GM23338 (cell line): Measurements from ENCODE around the gene KDM4F. TPM values are rescaled to one million over a fixed set of nuclear protein-coding genes. Genes with fewer than 3 reads are reported as not detected.

Experiments
- ATAC-seq: fragments of 200-7000 bp; cut with Tn5 transposase; 3 replicates; pipeline ENCODE4 v1.9.1; 2020
- DNase-seq: peaks from one replicate; pipeline ENCODE4 v3.0.0-alpha.2; 2015; ENCODE audit warnings: low spot score
- H2AFZ ChIP-seq: fragments of 200-600 bp; sonication (generic); 2 replicates; pipeline ENCODE4 v1.8.0; 2016; ENCODE audit warnings: antibody characterized with exemption, mild to moderate bottlenecking, moderate library complexity
- H3F3A ChIP-seq: fragments of 200-600 bp; sonication (generic); replicated peaks from 2 replicates; pipeline ENCODE4 v1.8.0; 2017; ENCODE audit warnings: antibody characterized with exemption, mixed run types, low read depth
- H3K27ac ChIP-seq: fragments of 200-600 bp; sonication (generic); 2 replicates; pipeline ENCODE4 v1.6.1; 2016; ENCODE audit warnings: low read depth
- H3K27me3 ChIP-seq: fragments of 200-600 bp; sonication (generic); 2 replicates; pipeline ENCODE4 v1.8.0; 2016; ENCODE audit warnings: mild to moderate bottlenecking, mixed run types, moderate library complexity; ENCODE audit not compliant: insufficient read depth
- H3K36me3 ChIP-seq: fragments of 200-600 bp; sonication (generic); 2 replicates; pipeline ENCODE4 v1.8.0; 2016; ENCODE audit warnings: mild to moderate bottlenecking; ENCODE audit not compliant: insufficient read depth
- H3K4me1 ChIP-seq: fragments of 200-600 bp; sonication (generic); 2 replicates; pipeline ENCODE4 v1.8.0; 2016; ENCODE audit warnings: mild to moderate bottlenecking, moderate library complexity; ENCODE audit not compliant: insufficient read depth
- H3K4me2 ChIP-seq: fragments of 200-600 bp; sonication (generic); 2 replicates; pipeline ENCODE4 v1.7.1; 2017; ENCODE audit warnings: mixed run types
- H3K4me3 ChIP-seq: fragments of 200-600 bp; sonication (generic); 2 replicates; pipeline ENCODE4 v1.6.1; 2016; ENCODE audit warnings: mixed run types
- H3K79me2 ChIP-seq: fragments of 200-600 bp; sonication (generic); replicated peaks from 2 replicates; pipeline ENCODE4 v1.8.0; 2017; ENCODE audit warnings: mild to moderate bottlenecking; ENCODE audit not compliant: insufficient read depth
- H3K9me2 ChIP-seq: fragments of 200-600 bp; sonication (generic); 2 replicates; pipeline ENCODE4 v1.8.0; 2017; ENCODE audit not compliant: insufficient read depth
- H4K20me1 ChIP-seq: fragments of 200-600 bp; sonication (generic); replicated peaks from 2 replicates; pipeline ENCODE4 v1.8.0; 2017; ENCODE audit warnings: mild to moderate bottlenecking; ENCODE audit not compliant: insufficient read depth
- H3K27ac Mint-ChIP-seq: 2 replicates; pipeline ENCODE4 v1.8.0; 2020; ENCODE audit warnings: inconsistent platforms, mild to moderate bottlenecking, moderate library complexity, mixed read lengths
- H3K27me3 Mint-ChIP-seq: 3 replicates; pipeline ENCODE4 v1.8.0; 2022; ENCODE audit warnings: low read depth, mild to moderate bottlenecking, moderate library complexity, mixed read lengths, inconsistent platforms; ENCODE audit not compliant: insufficient read depth, poor library complexity
- H3K36me3 Mint-ChIP-seq: 3 replicates; pipeline ENCODE4 v1.8.0; 2021; ENCODE audit warnings: low read depth, mild to moderate bottlenecking, inconsistent platforms, moderate library complexity, mixed read lengths
- H3K4me1 Mint-ChIP-seq: 3 replicates; pipeline ENCODE4 v1.8.0; 2020; ENCODE audit warnings: mild to moderate bottlenecking, inconsistent platforms, mixed read lengths
- H3K4me3 Mint-ChIP-seq: 3 replicates; pipeline ENCODE4 v1.8.0; 2021; ENCODE audit warnings: moderate library complexity, mild to moderate bottlenecking, inconsistent platforms, mixed read lengths
- H3K9me3 Mint-ChIP-seq: 3 replicates; pipeline ENCODE4 v1.8.0; 2020; ENCODE audit warnings: moderate library complexity, mild to moderate bottlenecking, inconsistent platforms, mixed read lengths
- CREB1 ChIP-seq: fragments of 250-450 bp; sonication (Bioruptor Pico); IDR thresholded peaks from 2 replicates; pipeline ENCODE4 v1.5.0; 2020; ENCODE audit warnings: low read depth, mild to moderate bottlenecking, moderate library complexity
- EZH2 ChIP-seq: fragments of 200-600 bp; sonication (generic); IDR thresholded peaks from one replicate; pipeline ENCODE4 v1.8.0; 2017; ENCODE audit warnings: antibody characterized with exemption, mild to moderate bottlenecking, low read depth; ENCODE audit not compliant: unreplicated experiment
- EZH2phosphoT487 ChIP-seq: fragments of 200-600 bp; sonication (generic); IDR thresholded peaks from one replicate; pipeline ENCODE4 v1.8.1; 2018; ENCODE audit warnings: antibody characterized with exemption; ENCODE audit not compliant: unreplicated experiment
- JUNB ChIP-seq: IDR thresholded peaks from one replicate; pipeline ENCODE4 v1.6.1; 2016; ENCODE audit warnings: antibody characterized with exemption; ENCODE audit not compliant: unreplicated experiment
- NANOG ChIP-seq: IDR thresholded peaks from 2 replicates; pipeline ENCODE4 v1.6.1; 2016; ENCODE audit warnings: antibody characterized with exemption, borderline replicate concordance
- POLR2AphosphoS5 ChIP-seq: IDR thresholded peaks from 2 replicates; pipeline ENCODE4 v1.6.1; 2016; ENCODE audit warnings: antibody characterized with exemption, low read depth
- STAT1 ChIP-seq: IDR thresholded peaks from one replicate; pipeline ENCODE4 v1.6.1; 2016; ENCODE audit warnings: antibody characterized with exemption; ENCODE audit not compliant: unreplicated experiment
- ZNF114 ChIP-seq: fragments of 250-450 bp; sonication (Bioruptor Pico); IDR thresholded peaks from 2 replicates; pipeline ENCODE4 v1.5.0; 2020; ENCODE audit warnings: mild to moderate bottlenecking, moderate library complexity
- ZNF331 ChIP-seq: fragments of 250-450 bp; sonication (Bioruptor Pico); IDR thresholded peaks from 2 replicates; pipeline ENCODE4 v1.5.0; 2020; ENCODE audit warnings: low read depth, mild to moderate bottlenecking, moderate library complexity
- polyA plus RNA-seq: library from polyadenylated mRNA; unstranded; fragments of >200 nt; fragmentation: Nextera tagmentation; extraction: Ambion mirVana; gene quantifications from 2 replicates; pipeline ENCODE4 v1.2.1, GENCODE V29; 2016
- total RNA-seq: library from RNA; depleted of rRNA; stranded (reverse); fragments of >200 nt; shearing (Covaris generic); gene quantifications from 2 replicates; pipeline ENCODE4 v1.2.3, GENCODE V29; 2014
- TF ChIP-seq, protein P1 (sequence below): fragments of 250-450 bp; sonication (Bioruptor Pico); IDR thresholded peaks from 2 replicates; pipeline ENCODE4 v1.5.0; 2020; ENCODE audit warnings: mild to moderate bottlenecking, moderate library complexity
- TF ChIP-seq, protein P2 (sequence below): IDR thresholded peaks from one replicate; pipeline ENCODE4 v1.6.1; 2018; ENCODE audit warnings: antibody characterized with exemption; ENCODE audit not compliant: unreplicated experiment
- TF ChIP-seq, protein P3 (sequence below): IDR thresholded peaks from 2 replicates; pipeline ENCODE4 v1.6.1; 2016; ENCODE audit warnings: antibody characterized with exemption
- TF ChIP-seq, protein P4 (sequence below), 2 experiments: fragments of 200-600 bp in 1 of 2; sonication (generic) in 1 of 2; conservative IDR thresholded peaks; 2 replicates each; pipeline versions ENCODE4 v1.5.1 to v1.6.1; 2016 to 2017; ENCODE audit warnings: antibody characterized with exemption in 2 of 2, low read depth in 2 of 2, mild to moderate bottlenecking in 2 of 2, moderate library complexity in 1 of 2

KDM4F gene
- total and polyA plus RNA-seq, 2 experiments from 2014 or later, result not detected

DNA sequence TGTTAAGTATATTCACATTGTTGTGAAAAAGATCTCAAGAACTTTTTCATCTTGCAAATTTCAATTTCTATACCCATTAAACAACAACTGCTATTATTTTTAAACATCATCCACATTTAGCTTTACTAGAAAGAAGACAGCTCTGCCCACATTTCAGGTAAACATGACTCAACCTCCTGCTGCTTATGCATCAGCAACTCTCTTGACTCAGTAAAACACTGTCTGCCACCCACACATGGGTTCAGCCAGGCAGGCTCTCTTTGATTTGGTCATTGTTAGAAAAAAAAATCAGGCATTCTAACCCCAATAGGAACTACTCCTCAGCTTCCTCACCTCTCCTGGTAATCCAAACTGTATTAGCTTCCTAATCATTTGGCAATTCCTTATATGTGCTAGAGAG lies 35.3 kb downstream of the KDM4F start:
- Mint-ChIP-seq H3K36me3 (no peaks in the 10 kb centered on the region), H3K4me3 (no peak overlapping the region), H3K27me3 (no peaks in the 10 kb centered on the region), H3K9me3 (no peaks in the 10 kb centered on the region), H3K27ac (no peak overlapping the region), H3K4me1 (peaks cover 14% of the 10 kb centered on the region; the same call in 2 of the 3 replicates)
- Histone ChIP-seq H3K4me3 (no peak overlapping the region), H2AFZ (no peak overlapping the region), H3K4me1 (peaks cover 18% of the 10 kb centered on the region), H3K9me2 (no peaks in the 10 kb centered on the region), H3F3A (peaks cover 4% of the 10 kb centered on the region; the same call in 1 of the 2 replicates), H3K79me2 (no peaks in the 10 kb centered on the region), H3K36me3 (no peaks in the 10 kb centered on the region), H3K27me3 (peaks cover 13% of the 10 kb centered on the region), H4K20me1 (no peaks in the 10 kb centered on the region), H3K4me2 (no peak overlapping the region), H3K27ac (no peak overlapping the region)
- DNase-seq, result no peak
- no peak for TF ChIP-seq EZH2
- no peak for TF ChIP-seq CREB1
- no peak for TF ChIP-seq POLR2AphosphoS5
- TF ChIP-seq, protein P1, sequence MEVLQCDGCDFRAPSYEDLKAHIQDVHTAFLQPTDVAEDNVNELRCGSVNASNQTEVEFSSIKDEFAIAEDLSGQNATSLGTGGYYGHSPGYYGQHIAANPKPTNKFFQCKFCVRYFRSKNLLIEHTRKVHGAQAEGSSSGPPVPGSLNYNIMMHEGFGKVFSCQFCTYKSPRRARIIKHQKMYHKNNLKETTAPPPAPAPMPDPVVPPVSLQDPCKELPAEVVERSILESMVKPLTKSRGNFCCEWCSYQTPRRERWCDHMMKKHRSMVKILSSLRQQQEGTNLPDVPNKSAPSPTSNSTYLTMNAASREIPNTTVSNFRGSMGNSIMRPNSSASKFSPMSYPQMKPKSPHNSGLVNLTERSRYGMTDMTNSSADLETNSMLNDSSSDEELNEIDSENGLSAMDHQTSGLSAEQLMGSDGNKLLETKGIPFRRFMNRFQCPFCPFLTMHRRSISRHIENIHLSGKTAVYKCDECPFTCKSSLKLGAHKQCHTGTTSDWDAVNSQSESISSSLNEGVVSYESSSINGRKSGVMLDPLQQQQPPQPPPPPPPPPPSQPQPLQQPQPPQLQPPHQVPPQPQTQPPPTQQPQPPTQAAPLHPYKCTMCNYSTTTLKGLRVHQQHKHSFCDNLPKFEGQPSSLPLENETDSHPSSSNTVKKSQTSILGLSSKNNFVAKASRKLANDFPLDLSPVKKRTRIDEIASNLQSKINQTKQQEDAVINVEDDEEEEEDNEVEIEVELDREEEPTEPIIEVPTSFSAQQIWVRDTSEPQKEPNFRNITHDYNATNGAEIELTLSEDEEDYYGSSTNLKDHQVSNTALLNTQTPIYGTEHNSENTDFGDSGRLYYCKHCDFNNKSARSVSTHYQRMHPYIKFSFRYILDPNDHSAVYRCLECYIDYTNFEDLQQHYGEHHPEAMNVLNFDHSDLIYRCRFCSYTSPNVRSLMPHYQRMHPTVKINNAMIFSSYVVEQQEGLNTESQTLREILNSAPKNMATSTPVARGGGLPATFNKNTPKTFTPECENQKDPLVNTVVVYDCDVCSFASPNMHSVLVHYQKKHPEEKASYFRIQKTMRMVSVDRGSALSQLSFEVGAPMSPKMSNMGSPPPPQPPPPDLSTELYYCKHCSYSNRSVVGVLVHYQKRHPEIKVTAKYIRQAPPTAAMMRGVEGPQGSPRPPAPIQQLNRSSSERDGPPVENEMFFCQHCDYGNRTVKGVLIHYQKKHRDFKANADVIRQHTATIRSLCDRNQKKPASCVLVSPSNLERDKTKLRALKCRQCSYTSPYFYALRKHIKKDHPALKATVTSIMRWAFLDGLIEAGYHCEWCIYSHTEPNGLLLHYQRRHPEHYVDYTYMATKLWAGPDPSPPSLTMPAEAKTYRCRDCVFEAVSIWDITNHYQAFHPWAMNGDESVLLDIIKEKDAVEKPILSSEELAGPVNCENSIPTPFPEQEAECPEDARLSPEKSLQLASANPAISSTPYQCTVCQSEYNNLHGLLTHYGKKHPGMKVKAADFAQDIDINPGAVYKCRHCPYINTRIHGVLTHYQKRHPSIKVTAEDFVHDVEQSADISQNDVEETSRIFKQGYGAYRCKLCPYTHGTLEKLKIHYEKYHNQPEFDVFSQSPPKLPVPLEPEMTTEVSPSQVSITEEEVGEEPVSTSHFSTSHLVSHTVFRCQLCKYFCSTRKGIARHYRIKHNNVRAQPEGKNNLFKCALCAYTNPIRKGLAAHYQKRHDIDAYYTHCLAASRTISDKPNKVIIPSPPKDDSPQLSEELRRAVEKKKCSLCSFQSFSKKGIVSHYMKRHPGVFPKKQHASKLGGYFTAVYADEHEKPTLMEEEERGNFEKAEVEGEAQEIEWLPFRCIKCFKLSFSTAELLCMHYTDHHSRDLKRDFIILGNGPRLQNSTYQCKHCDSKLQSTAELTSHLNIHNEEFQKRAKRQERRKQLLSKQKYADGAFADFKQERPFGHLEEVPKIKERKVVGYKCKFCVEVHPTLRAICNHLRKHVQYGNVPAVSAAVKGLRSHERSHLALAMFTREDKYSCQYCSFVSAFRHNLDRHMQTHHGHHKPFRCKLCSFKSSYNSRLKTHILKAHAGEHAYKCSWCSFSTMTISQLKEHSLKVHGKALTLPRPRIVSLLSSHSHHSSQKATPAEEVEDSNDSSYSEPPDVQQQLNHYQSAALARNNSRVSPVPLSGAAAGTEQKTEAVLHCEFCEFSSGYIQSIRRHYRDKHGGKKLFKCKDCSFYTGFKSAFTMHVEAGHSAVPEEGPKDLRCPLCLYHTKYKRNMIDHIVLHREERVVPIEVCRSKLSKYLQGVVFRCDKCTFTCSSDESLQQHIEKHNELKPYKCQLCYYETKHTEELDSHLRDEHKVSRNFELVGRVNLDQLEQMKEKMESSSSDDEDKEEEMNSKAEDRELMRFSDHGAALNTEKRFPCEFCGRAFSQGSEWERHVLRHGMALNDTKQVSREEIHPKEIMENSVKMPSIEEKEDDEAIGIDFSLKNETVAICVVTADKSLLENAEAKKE (CRISPR knock-in tag), result no peak
- TF ChIP-seq, protein P2, sequence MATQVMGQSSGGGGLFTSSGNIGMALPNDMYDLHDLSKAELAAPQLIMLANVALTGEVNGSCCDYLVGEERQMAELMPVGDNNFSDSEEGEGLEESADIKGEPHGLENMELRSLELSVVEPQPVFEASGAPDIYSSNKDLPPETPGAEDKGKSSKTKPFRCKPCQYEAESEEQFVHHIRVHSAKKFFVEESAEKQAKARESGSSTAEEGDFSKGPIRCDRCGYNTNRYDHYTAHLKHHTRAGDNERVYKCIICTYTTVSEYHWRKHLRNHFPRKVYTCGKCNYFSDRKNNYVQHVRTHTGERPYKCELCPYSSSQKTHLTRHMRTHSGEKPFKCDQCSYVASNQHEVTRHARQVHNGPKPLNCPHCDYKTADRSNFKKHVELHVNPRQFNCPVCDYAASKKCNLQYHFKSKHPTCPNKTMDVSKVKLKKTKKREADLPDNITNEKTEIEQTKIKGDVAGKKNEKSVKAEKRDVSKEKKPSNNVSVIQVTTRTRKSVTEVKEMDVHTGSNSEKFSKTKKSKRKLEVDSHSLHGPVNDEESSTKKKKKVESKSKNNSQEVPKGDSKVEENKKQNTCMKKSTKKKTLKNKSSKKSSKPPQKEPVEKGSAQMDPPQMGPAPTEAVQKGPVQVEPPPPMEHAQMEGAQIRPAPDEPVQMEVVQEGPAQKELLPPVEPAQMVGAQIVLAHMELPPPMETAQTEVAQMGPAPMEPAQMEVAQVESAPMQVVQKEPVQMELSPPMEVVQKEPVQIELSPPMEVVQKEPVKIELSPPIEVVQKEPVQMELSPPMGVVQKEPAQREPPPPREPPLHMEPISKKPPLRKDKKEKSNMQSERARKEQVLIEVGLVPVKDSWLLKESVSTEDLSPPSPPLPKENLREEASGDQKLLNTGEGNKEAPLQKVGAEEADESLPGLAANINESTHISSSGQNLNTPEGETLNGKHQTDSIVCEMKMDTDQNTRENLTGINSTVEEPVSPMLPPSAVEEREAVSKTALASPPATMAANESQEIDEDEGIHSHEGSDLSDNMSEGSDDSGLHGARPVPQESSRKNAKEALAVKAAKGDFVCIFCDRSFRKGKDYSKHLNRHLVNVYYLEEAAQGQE, result no peak
- TF ChIP-seq, protein P3, sequence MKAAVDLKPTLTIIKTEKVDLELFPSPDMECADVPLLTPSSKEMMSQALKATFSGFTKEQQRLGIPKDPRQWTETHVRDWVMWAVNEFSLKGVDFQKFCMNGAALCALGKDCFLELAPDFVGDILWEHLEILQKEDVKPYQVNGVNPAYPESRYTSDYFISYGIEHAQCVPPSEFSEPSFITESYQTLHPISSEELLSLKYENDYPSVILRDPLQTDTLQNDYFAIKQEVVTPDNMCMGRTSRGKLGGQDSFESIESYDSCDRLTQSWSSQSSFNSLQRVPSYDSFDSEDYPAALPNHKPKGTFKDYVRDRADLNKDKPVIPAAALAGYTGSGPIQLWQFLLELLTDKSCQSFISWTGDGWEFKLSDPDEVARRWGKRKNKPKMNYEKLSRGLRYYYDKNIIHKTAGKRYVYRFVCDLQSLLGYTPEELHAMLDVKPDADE, result no peak
- TF ChIP-seq JUNB, result no peak
- TF ChIP-seq, protein P4, sequence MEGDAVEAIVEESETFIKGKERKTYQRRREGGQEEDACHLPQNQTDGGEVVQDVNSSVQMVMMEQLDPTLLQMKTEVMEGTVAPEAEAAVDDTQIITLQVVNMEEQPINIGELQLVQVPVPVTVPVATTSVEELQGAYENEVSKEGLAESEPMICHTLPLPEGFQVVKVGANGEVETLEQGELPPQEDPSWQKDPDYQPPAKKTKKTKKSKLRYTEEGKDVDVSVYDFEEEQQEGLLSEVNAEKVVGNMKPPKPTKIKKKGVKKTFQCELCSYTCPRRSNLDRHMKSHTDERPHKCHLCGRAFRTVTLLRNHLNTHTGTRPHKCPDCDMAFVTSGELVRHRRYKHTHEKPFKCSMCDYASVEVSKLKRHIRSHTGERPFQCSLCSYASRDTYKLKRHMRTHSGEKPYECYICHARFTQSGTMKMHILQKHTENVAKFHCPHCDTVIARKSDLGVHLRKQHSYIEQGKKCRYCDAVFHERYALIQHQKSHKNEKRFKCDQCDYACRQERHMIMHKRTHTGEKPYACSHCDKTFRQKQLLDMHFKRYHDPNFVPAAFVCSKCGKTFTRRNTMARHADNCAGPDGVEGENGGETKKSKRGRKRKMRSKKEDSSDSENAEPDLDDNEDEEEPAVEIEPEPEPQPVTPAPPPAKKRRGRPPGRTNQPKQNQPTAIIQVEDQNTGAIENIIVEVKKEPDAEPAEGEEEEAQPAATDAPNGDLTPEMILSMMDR (conservative IDR thresholded peaks at IDR 0.05; ENCODE audit: low read depth in 2 of 2), result no peak
- no peak for TF ChIP-seq ZNF331 (CRISPR knock-in tag)
- TF ChIP-seq NANOG, result no peak
- TF ChIP-seq EZH2phosphoT487, result no peak
- no peak for TF ChIP-seq ZNF114
- no peak for TF ChIP-seq STAT1
- ATAC-seq, result no peak
